Neuronal stem cell (in vitro differentiated cells): ENCODE measurements around the gene CD44.

Source experiments
- DNase-seq: peaks from one replicate; pipeline ENCODE4 v3.0.0-alpha.2; 2013; ENCODE audit warnings: low spot score
- H2AFZ ChIP-seq: one replicate; pipeline ENCODE4 v1.6.1; 2013; ENCODE audit warnings: mild to moderate bottlenecking, low read length, inconsistent platforms
- H2AK5ac ChIP-seq: 2 replicates; pipeline ENCODE4 v1.6.1; 2013; ENCODE audit warnings: low read depth, mild to moderate bottlenecking, inconsistent platforms, low read length, moderate library complexity, mixed read lengths
- H2BK120ac ChIP-seq: 2 replicates; pipeline ENCODE4 v1.6.1; 2013; ENCODE audit warnings: low read depth, mild to moderate bottlenecking, inconsistent platforms, low read length, moderate library complexity, mixed read lengths
- H2BK12ac ChIP-seq: one replicate; pipeline ENCODE4 v1.6.1; 2013; ENCODE audit warnings: low read length, inconsistent platforms
- H2BK15ac ChIP-seq: 2 replicates; pipeline ENCODE4 v1.6.1; 2013; ENCODE audit warnings: mild to moderate bottlenecking, low read length, inconsistent platforms, mixed read lengths
- H2BK5ac ChIP-seq: one replicate; pipeline ENCODE4 v1.6.1; 2013; ENCODE audit warnings: inconsistent platforms, mild to moderate bottlenecking, low read length, moderate library complexity
- H3K14ac ChIP-seq: one replicate; pipeline ENCODE4 v1.6.1; 2013; ENCODE audit warnings: low read length, inconsistent platforms
- H3K18ac ChIP-seq: 2 replicates; pipeline ENCODE4 v1.6.1; 2013; ENCODE audit warnings: low read length, inconsistent platforms
- H3K23ac ChIP-seq: 2 replicates; pipeline ENCODE4 v1.6.1; 2013; ENCODE audit warnings: low read depth, mild to moderate bottlenecking, mixed read lengths, low read length, inconsistent platforms; ENCODE audit not compliant: poor library complexity
- H3K27ac ChIP-seq: replicated peaks from 3 replicates; pipeline ENCODE4 v1.5.1; 2013; ENCODE audit warnings: low read length, inconsistent platforms
- H3K27me3 ChIP-seq, 3 experiments: 2 replicates each; pipeline ENCODE4 v1.6.1; 2013; ENCODE audit warnings: low read length in 3 of 3, mild to moderate bottlenecking in 2 of 3, inconsistent platforms in 1 of 3, low read depth in 1 of 3, mixed read lengths in 1 of 3, moderate library complexity in 1 of 3; ENCODE audit not compliant: control insufficient read depth in 3 of 3, insufficient read depth in 3 of 3
- H3K36me3 ChIP-seq, 2 donors: replicated peaks in 1 of 2; 2 replicates each; pipeline ENCODE4 v1.6.1; 2013; ENCODE audit warnings: low read length in 2 of 2; ENCODE audit not compliant: control insufficient read depth in 2 of 2, insufficient read depth in 2 of 2
- H3K4ac ChIP-seq: 2 replicates; pipeline ENCODE4 v1.6.1; 2013; ENCODE audit warnings: inconsistent platforms, mild to moderate bottlenecking, low read length, moderate library complexity
- H3K4me1 ChIP-seq, 2 donors: 1 replicate in 1 of 2; 2 replicates in 1 of 2; pipeline ENCODE4 v1.6.1; 2013; ENCODE audit warnings: low read length in 2 of 2, low read depth in 1 of 2; ENCODE audit not compliant: control insufficient read depth in 2 of 2, insufficient read depth in 1 of 2
- H3K4me2 ChIP-seq: one replicate; pipeline ENCODE4 v1.6.1; 2013; ENCODE audit warnings: mild to moderate bottlenecking, low read length, inconsistent platforms; ENCODE audit not compliant: insufficient read depth, poor library complexity, severe bottlenecking
- H3K4me3 ChIP-seq, 2 donors: 2 replicates each; pipeline ENCODE4 v1.5.1; 2013; ENCODE audit warnings: low read length in 2 of 2, mild to moderate bottlenecking in 2 of 2, inconsistent platforms in 1 of 2, moderate library complexity in 1 of 2
- H3K79me1 ChIP-seq: one replicate; pipeline ENCODE4 v1.6.1; 2013; ENCODE audit warnings: low read depth, mild to moderate bottlenecking, inconsistent platforms, low read length, moderate library complexity
- H3K9ac ChIP-seq: one replicate; pipeline ENCODE4 v1.6.1; 2013; ENCODE audit warnings: mild to moderate bottlenecking, low read depth, low read length, inconsistent platforms; ENCODE audit not compliant: poor library complexity
- H3K9me3 ChIP-seq, 2 donors: replicated peaks in 1 of 2; 2 replicates each; pipeline versions ENCODE3 to v1.6.1; 2013; ENCODE audit warnings: low read length in 2 of 2, mild to moderate bottlenecking in 2 of 2, inconsistent platforms in 1 of 2, low read depth in 1 of 2, mixed read lengths in 1 of 2, moderate library complexity in 1 of 2; ENCODE audit not compliant: control insufficient read depth in 2 of 2, insufficient read depth in 1 of 2
- H4K8ac ChIP-seq: one replicate; pipeline ENCODE4 v1.6.1; 2013; ENCODE audit warnings: low read depth, mild to moderate bottlenecking, inconsistent platforms, low read length, moderate library complexity
- H4K91ac ChIP-seq: one replicate; pipeline ENCODE4 v1.6.1; 2013; ENCODE audit warnings: low read length, low read depth, mild to moderate bottlenecking, inconsistent platforms; ENCODE audit not compliant: poor library complexity
- WGBS, 2 donors: extraction: QIAGEN DNeasy Blood & Tissue Kit; methylation state at CpG; one replicate each; pipeline ENCODE4 v1.1.7; 2013; ENCODE audit warnings: missing lambda C conversion rate in 2 of 2, mixed read lengths in 1 of 2; ENCODE audit not compliant: insufficient read length in 2 of 2, insufficient replicate concordance in 1 of 2; ENCODE audit errors: extremely low coverage in 2 of 2; 5-methylcytosine and 5-hydroxymethylcytosine counted together

CD44 gene

GRCh38 chr11:35238882-35239281 lies 99.9 kb downstream of the CD44 start:
- Histone ChIP-seq H3K9me3 (peaks cover 0 to 4% of the 10 kb centered on the region in 2 donors), H3K4me3 (no peak overlapping the region), H3K36me3 (no peaks in the 10 kb centered on the region), H3K27ac (no peak overlapping the region), H4K8ac (no peak overlapping the region), H3K23ac (no peak overlapping the region), H3K4ac (no peak overlapping the region), H3K14ac (no peak overlapping the region), H3K4me1 (no peaks in the 10 kb centered on the region), H2BK5ac (no peak overlapping the region), H2BK12ac (no peak overlapping the region), H4K91ac (no peak overlapping the region), H3K9ac (no peak overlapping the region), H3K18ac (no peak overlapping the region), H2BK15ac (no peak overlapping the region), H3K4me2 (no peak overlapping the region), H2BK120ac (no peak overlapping the region), H3K27me3 (no peaks in the 10 kb centered on the region), H3K79me1 (no peaks in the 10 kb centered on the region), H2AK5ac (no peak overlapping the region), H2AFZ (no peak overlapping the region)
- DNase-seq, result no peak
- WGBS, 2 donors, result no CpG with 5 or more reads among the region's 1 CpG

- WGBS, 2 donors, result no CpG with 5 or more reads among the region's 4 CpGs
- no peaks in the 10 kb centered on the region for H3K4me1 ChIP-seq
- H2BK5ac ChIP-seq, result no peak overlapping the region
- H3K27me3 ChIP-seq, result no peaks in the 10 kb centered on the region
- H2BK15ac ChIP-seq, result no peak overlapping the region
- H3K14ac ChIP-seq, result no peak overlapping the region
- H2AK5ac ChIP-seq, result no peak overlapping the region
- H2BK120ac ChIP-seq, result no peak overlapping the region
- H3K18ac ChIP-seq, result no peak overlapping the region
- H3K9me3 ChIP-seq, result peaks cover 0 to under 1% of the 10 kb centered on the region in 2 donors
- H4K8ac ChIP-seq, result no peak overlapping the region
- H3K4ac ChIP-seq, result no peak overlapping the region
- H3K4me2 ChIP-seq, result no peak overlapping the region
- H3K23ac ChIP-seq, result no peak overlapping the region
- H3K9ac ChIP-seq, result no peak overlapping the region
- no peaks in the 10 kb centered on the region for H3K36me3 ChIP-seq
- H2BK12ac ChIP-seq, result no peak overlapping the region
- no peak for DNase-seq
- H4K91ac ChIP-seq, result no peak overlapping the region
- H2AFZ ChIP-seq, result no peak overlapping the region
- H3K27ac ChIP-seq, result no peak overlapping the region
- H3K4me3 ChIP-seq, result no peak overlapping the region
- no peaks in the 10 kb centered on the region for H3K79me1 ChIP-seq
These were observed 100.6 kb downstream of the CD44 start for GRCh38 chr11:35239471-35240075.

- DNase-seq, result no peak
- Histone ChIP-seq H3K23ac (no peak overlapping the region), H2BK120ac (no peak overlapping the region), H3K4me1 (no peaks in the 10 kb centered on the region), H3K9ac (no peak overlapping the region), H4K91ac (no peak overlapping the region), H3K18ac (no peak overlapping the region), H3K14ac (no peak overlapping the region), H3K4me3 (no peak overlapping the region), H2BK5ac (no peak overlapping the region), H2AK5ac (no peak overlapping the region), H4K8ac (no peak overlapping the region), H3K9me3 (no peaks in the 10 kb centered on the region), H3K27me3 (no peaks in the 10 kb centered on the region), H2BK15ac (no peak overlapping the region), H3K4me2 (no peak overlapping the region), H3K4ac (no peak overlapping the region), H3K79me1 (no peaks in the 10 kb centered on the region), H2AFZ (no peak overlapping the region), H3K27ac (no peak overlapping the region), H3K36me3 (no peaks in the 10 kb centered on the region), H2BK12ac (no peak overlapping the region)
- no CpG with 5 or more reads among the region's 1 CpG for WGBS, 2 donors
These were observed 102.1 kb downstream of the CD44 start for GRCh38 chr11:35241083-35241482.

GRCh38 chr11:35241531-35241930 lies 102.6 kb downstream of the CD44 start:
- no CpG with 5 or more reads among the region's 1 CpG for WGBS, 2 donors
- no peak overlapping the region for H3K18ac ChIP-seq
- no peaks in the 10 kb centered on the region for H3K79me1 ChIP-seq
- H3K14ac ChIP-seq, result no peak overlapping the region
- no peak overlapping the region for H3K27ac ChIP-seq
- H3K4me1 ChIP-seq, result no peaks in the 10 kb centered on the region
- H3K4me2 ChIP-seq, result no peak overlapping the region
- H3K9ac ChIP-seq, result no peak overlapping the region
- H2BK12ac ChIP-seq, result no peak overlapping the region
- H2BK15ac ChIP-seq, result no peak overlapping the region
- no peaks in the 10 kb centered on the region for H3K36me3 ChIP-seq
- no peak overlapping the region for H3K4me3 ChIP-seq
- no peak overlapping the region for H3K23ac ChIP-seq
- no peak overlapping the region for H2BK120ac ChIP-seq
- H4K91ac ChIP-seq, result no peak overlapping the region
- no peak overlapping the region for H4K8ac ChIP-seq
- no peak overlapping the region for H2AK5ac ChIP-seq
- no peak overlapping the region for H3K4ac ChIP-seq
- no peak overlapping the region for H2AFZ ChIP-seq
- DNase-seq, result no peak
- H3K9me3 ChIP-seq, result no peaks in the 10 kb centered on the region
- H3K27me3 ChIP-seq, result no peaks in the 10 kb centered on the region
- H2BK5ac ChIP-seq, result no peak overlapping the region
